ENCODE measurements around the gene NTN5.

NTN5 gene

GRCh38 chr19:48628486-48629296 is 44.1 kb downstream of the NTN5 start:
- no peak for DNase-seq

DNA sequence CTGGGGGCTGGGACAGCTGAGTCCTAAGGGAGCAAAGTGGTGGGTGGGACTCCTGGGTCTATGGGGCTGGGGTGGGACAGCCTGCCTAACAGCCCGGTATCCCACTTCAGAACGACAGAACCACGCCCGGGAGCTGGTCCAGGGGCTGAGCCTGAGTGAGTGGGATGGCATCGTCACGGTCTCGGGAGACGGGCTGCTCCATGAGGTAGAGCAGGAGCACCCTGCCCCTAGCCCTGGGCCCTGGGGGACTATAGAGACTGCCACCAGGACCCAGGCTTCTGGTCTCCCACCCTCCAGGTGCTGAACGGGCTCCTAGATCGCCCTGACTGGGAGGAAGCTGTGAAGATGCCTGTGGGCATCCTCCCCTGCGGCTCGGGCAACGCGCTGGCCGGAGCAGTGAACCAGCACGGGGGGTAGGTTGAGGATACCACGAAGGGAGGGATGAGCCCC is 44.9 kb downstream of the NTN5 start:
- DNase-seq, result no peak

- no peak for DNase-seq
Observed at GRCh38 chr19:48627201-48627864, 45.5 kb downstream of the NTN5 start.

GRCh38 chr19:48625891-48626327 is 46.9 kb downstream of the NTN5 start:
- no peak for DNase-seq

DNA sequence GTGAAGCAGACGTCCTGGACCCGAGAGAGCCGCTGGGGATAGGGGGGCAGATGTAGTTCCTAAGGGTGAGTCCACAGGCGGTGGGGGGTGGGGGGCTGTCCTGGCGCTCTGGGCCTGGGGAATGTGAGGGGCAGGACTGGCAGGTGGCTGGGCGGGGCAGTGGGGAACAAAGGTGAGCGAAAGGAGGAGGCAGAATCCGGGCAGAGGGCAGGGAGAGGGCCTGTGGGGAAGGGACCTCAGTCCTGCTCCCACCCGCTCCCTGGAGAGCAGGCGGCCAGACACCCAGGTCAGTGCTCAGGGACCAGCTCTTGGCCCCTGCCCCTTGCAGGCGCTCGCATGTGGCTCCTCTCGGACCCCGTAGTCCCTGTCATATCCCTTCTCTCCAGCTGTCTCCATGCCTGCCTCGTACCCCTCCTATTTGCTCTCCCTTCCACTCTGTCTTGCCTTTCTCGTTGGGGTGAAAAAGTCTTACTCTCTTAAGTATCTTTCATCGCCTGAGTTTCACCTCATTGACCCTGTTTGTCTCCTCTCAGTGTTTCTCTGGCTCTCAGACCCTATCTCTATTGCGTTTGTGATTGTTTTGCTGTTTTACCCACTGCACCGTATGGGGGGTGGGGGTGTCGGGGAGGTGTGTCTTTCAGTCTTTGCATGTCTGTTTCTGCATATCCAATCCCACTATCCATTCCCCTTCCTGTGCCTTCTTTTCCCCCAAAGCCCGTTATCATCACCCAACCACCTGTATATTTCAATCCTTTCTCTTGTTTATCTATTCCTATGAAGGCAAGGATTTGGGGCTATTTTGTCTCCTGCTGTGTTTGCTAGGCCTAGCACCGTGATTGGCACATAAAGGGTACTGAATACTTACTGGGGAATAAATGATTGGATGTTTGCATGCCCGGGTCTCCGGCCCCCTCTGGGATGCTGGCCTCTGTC is 47.8 kb downstream of the NTN5 start:
- DNase-seq, result peak; percentile 43

GRCh38 chr19:48624067-48624594 is 48.7 kb downstream of the NTN5 start:
- DNase-seq, result peak; percentile 99

- peak; percentile 42 for DNase-seq
Observed at GRCh38 chr19:48623556-48624066, 49.2 kb downstream of the NTN5 start.

- no peak for DNase-seq
Observed at GRCh38 chr19:48619692-48620585, 52.9 kb downstream of the NTN5 start.

DNA sequence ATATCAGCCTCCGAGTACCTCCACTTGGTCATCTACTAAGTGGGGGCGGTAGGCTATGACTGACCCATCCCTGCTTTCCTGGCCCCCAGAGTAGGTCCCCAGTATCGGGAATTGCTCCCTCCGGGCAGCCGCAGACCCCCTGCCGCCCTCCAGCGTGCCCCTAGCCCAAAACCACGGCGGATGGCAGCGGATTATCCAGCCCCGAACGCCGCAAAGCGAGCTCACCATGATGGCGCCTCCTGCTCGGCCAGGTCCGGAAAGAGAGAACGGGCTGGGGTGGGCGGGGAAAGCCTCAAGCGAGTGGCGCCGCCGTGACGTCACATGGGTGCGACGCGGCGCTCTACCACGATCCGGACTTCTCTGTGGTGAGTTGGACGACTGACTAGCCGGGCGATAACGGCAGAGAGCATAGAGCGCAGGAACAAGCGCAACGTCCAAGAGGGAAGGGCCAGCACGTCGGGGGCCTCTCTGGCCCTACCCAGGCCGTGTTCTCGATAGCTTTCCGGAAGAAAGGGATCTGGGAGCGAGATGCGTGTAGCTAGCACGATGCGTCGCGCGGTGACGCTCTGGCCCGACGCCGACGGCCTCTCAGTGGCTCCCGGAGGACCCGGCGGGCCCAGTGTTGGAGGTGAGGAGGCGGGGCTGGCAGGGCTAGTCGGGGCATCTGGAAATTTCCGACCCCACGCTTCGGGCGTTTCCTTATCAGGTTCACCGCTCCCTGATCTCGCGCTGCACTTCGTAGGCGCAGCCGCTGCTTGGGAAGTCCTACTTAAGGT is 53.7 kb downstream of the NTN5 start, which contains the start of the genes RPL18 and SPHK2:
Gene RPL18 (minus strand): TSS at position 263 of the 776 bp plus-strand sequence. CDS start 35 bp downstream, at position 228.
Gene SPHK2 (plus strand): TSS at position 591 of the 776 bp plus-strand sequence. CDS start 1,009 bp downstream, outside the sequence.
- peak; percentile 100 for DNase-seq

- no peak for DNase-seq
Observed at GRCh38 chr19:48618278-48618915, 54.4 kb downstream of the NTN5 start.

DNA sequence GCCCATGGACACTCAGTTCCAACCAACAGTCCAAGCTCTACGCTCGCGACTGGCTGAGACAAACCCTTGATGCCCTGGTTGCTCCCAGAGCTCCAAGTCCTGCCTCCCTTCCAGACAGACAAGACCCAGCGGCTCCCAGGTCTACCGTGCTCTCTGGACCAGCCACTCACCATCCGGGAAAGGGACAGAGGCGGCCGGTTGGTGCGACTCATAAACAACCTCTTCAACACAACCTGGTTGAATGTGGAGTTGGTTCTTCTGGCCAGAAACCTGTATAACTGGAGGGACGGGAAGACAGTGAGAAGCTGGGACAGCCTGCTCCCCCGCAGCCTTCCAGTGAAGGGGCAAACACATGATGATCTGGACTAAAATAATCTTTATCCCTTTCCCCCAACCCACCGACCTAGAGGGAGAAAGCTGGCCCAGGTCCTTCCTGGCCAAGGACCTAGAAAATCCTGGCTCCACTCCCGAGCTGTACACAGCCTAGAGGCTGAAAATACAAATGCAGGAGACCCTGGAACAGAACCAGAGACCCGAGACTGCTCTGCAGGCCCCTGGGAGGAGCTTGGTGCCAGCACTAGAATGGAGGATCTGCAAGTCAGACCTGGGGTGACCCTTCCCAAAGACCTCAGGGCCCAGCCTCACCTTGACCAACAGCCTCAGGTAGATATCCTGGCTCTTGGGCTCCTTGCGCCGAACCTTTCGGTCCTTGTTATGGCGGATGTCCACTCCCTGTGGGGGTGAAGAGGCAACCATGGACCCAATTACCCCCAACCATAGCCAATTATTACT is 55.5 kb downstream of the NTN5 start:
- DNase-seq, result no peak

- DNase-seq, result no peak
Observed at GRCh38 chr19:48616491-48617056, 56.2 kb downstream of the NTN5 start.

GRCh38 chr19:48616041-48616436 is 56.8 kb downstream of the NTN5 start:
- DNase-seq, result no peak

GRCh38 chr19:48615231-48616040 is 57.4 kb downstream of the NTN5 start:
- no peak for DNase-seq

- DNase-seq, result no peak
Observed at GRCh38 chr19:48614436-48615230, 58.2 kb downstream of the NTN5 start, which contains the start of gene FAM83E. FAM83E (minus strand) TSS chr19:48615076; CDS start chr19:48613372, 1,704 bp downstream.

DNA sequence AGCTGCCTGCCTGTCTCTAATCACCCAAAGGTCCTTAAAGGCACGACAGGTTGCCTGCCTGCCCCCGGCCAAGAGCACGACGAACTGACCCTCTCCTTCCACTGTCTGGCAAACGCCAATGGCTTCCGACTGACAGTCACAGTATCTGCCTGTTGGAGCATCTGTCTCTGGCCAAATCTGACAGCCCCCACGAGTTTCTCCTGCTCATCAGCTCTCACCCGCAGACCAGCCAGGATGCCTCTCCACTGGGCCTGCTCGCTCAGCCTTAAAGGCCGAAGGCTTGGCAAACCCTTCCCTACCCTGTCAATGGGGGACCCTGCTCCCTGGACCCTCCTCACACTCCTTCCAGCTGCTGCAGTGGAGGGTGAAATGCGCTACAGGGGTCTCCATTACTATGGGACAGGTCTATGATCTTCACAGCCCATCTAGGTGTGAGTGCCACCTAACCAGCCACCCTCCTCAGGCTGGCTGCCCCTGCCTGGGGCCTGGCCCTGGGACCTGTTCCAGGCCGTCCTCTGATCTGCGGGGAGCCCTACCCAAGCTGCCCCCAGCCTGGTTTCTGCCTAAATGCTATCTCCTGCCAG is 58.9 kb downstream of the NTN5 start:
- DNase-seq, result no peak

Measured in NCI-H146 (cell line).